B cell (primary cell): ENCODE data around the gene PSMD9. TPM values are rescaled to one million over a fixed set of nuclear protein-coding genes. Genes with fewer than 3 reads are reported as not detected.

Experiments used
- ATAC-seq: fragments of 200-7000 bp; cut with Tn5 transposase; one replicate; pipeline ENCODE4 v1.10.0; 2021; ENCODE audit warnings: low read depth, mild to moderate bottlenecking, moderate number of reproducible peaks, moderate library complexity
- CTCF ChIA-PET: fragments of 350-600 bp; sonication (Branson Sonifier 250); formaldehyde crosslinking; loops from one replicate; lab custom pipeline; 2021; ENCODE audit warnings: antibody characterized with exemption, inconsistent platforms; lab: Charles Lee
- POLR2A ChIA-PET: fragments of 350-600 bp; sonication (Branson Sonifier 250); formaldehyde crosslinking; loops from one replicate; lab custom pipeline; 2021; ENCODE audit warnings: antibody characterized with exemption; lab: Charles Lee
- DNase-seq: peaks from one replicate; pipeline ENCODE4 v3.0.0; 2013
- H2AFZ ChIP-seq: 2 replicates; pipeline ENCODE4 v1.6.1; 2012; ENCODE audit warnings: mild to moderate bottlenecking, low read depth, low read length; ENCODE audit not compliant: insufficient read depth, poor library complexity, severe bottlenecking
- H3K27ac ChIP-seq, 2 donors: 1 replicate in 1 of 2; 2 replicates in 1 of 2; pipeline ENCODE4 v1.5.1; 2012 to 2013; ENCODE audit warnings: low read length in 2 of 2, mild to moderate bottlenecking in 2 of 2, moderate library complexity in 1 of 2
- H3K27me3 ChIP-seq, 4 experiments: fragments of 200-600 bp in 1 of 4; sonication (generic) in 1 of 4; replicated peaks in 1 of 4; 1 replicate in 2 of 4; 2 replicates in 2 of 4; pipeline versions ENCODE4 v1.6.1 to v1.7.0; 2013 to 2016; ENCODE audit warnings: low read length in 3 of 4, mild to moderate bottlenecking in 2 of 4, mixed read lengths in 1 of 4, moderate library complexity in 1 of 4; ENCODE audit not compliant: insufficient read depth in 4 of 4, control insufficient read depth in 3 of 4; ENCODE audit errors: control extremely low read depth in 1 of 4
- H3K36me3 ChIP-seq, 2 experiments: replicated peaks in 1 of 2; 1 replicate in 1 of 2; 2 replicates in 1 of 2; pipeline versions ENCODE4 v1.6.1 to v1.7.1; 2013; ENCODE audit warnings: low read length in 1 of 2; ENCODE audit not compliant: insufficient read depth in 2 of 2, control insufficient read depth in 1 of 2; ENCODE audit errors: control extremely low read depth in 1 of 2, extremely low read depth in 1 of 2
- H3K4me1 ChIP-seq, 2 donors: fragments of 200-600 bp in 1 of 2; sonication (generic) in 1 of 2; 1 replicate in 1 of 2; 2 replicates in 1 of 2; pipeline versions ENCODE4 v1.5.1 to v1.6.1; 2013 to 2017; ENCODE audit warnings: low read length in 2 of 2; ENCODE audit not compliant: control insufficient read depth in 2 of 2, insufficient read depth in 2 of 2
- H3K4me2 ChIP-seq: replicated peaks from 2 replicates; pipeline ENCODE3; 2012; ENCODE audit warnings: mild to moderate bottlenecking, low read depth, low read length; ENCODE audit not compliant: poor library complexity, severe bottlenecking
- H3K4me3 ChIP-seq, 5 experiments: fragments of 200-600 bp in 1 of 5; sonication (generic) in 1 of 5; 1 replicate in 3 of 5; 2 replicates in 2 of 5; pipeline versions ENCODE4 v1.5.1 to v1.7.0; 2011 to 2016; ENCODE audit warnings: low read length in 4 of 5, mild to moderate bottlenecking in 4 of 5, low read depth in 2 of 5, control low read depth in 1 of 5, moderate library complexity in 1 of 5; ENCODE audit not compliant: insufficient read depth in 1 of 5; ENCODE audit errors: control extremely low read depth in 1 of 5, extremely low read depth in 1 of 5
- H3K79me2 ChIP-seq: fragments of 200-600 bp; sonication (generic); one replicate; pipeline ENCODE4 v1.6.0; 2016; ENCODE audit warnings: low read length; ENCODE audit not compliant: control insufficient read depth, insufficient read depth
- H3K9ac ChIP-seq: fragments of 200-600 bp; sonication (generic); 2 replicates; pipeline ENCODE4 v1.6.1; 2017; ENCODE audit warnings: mild to moderate bottlenecking, low read length, moderate library complexity
- H3K9me3 ChIP-seq, 3 donors: one replicate each; pipeline versions ENCODE4 v1.6.1 to v1.7.1; 2013; ENCODE audit warnings: low read length in 2 of 3; ENCODE audit not compliant: control insufficient read depth in 2 of 3, insufficient read depth in 1 of 3; ENCODE audit errors: control extremely low read depth in 1 of 3
- H4K20me1 ChIP-seq: 2 replicates; pipeline ENCODE4 v1.6.0; 2012; ENCODE audit warnings: mild to moderate bottlenecking, low read length; ENCODE audit not compliant: insufficient read depth, control insufficient read depth, poor library complexity, severe bottlenecking
- H3K27ac Mint-ChIP-seq: one replicate; pipeline ENCODE4 v1.8.0; 2021; ENCODE audit warnings: mixed read lengths
- H3K27me3 Mint-ChIP-seq: one replicate; pipeline ENCODE4 v1.8.0; 2021; ENCODE audit warnings: mixed read lengths
- H3K4me1 Mint-ChIP-seq: one replicate; pipeline ENCODE4 v1.8.0; 2021; ENCODE audit warnings: mixed read lengths
- H3K4me3 Mint-ChIP-seq: one replicate; pipeline ENCODE4 v1.8.0; 2021; ENCODE audit warnings: mixed read lengths
- H3K9me3 Mint-ChIP-seq: one replicate; pipeline ENCODE4 v1.8.0; 2022; ENCODE audit warnings: mixed read lengths; ENCODE audit not compliant: insufficient read depth
- EZH2 ChIP-seq: IDR thresholded peaks from 2 replicates; pipeline ENCODE4 v1.6.1; 2012; ENCODE audit warnings: borderline replicate concordance, low read depth, mild to moderate bottlenecking, moderate library complexity, low read length; ENCODE audit not compliant: insufficient read depth, poor library complexity, severe bottlenecking
- WGBS: methylation state at CpG from one replicate; pipeline ENCODE4 v1.1.5; 2013; ENCODE audit warnings: missing lambda C conversion rate; ENCODE audit not compliant: insufficient coverage; 5-methylcytosine and 5-hydroxymethylcytosine counted together
- intact Hi-C: fragments of 100-400 bp; cut with micrococcal nuclease; formaldehyde crosslinking; loops from one replicate; pipeline ENCODE4 v1.10.0; 2022
- polyA plus RNA-seq: library from polyadenylated mRNA; depleted of rRNA; stranded (reverse); fragments of >200 nt; gene quantifications from 2 replicates; pipeline ENCODE4 v1.2.3, GENCODE V29; 2012
- total RNA-seq, 2 donors: library from RNA; stranded (reverse); fragments of 120-200 nt in 1 of 2; gene quantifications; 1 replicate in 1 of 2; 2 replicates in 1 of 2; pipeline versions ENCODE4 v1.2.3 to v1.2.4, GENCODE V29; 2013 to 2022
- TF ChIP-seq, protein P1 (sequence below): fragments of 200-600 bp; IDR thresholded peaks from one replicate; pipeline ENCODE4 v1.8.0; 2022; ENCODE audit warnings: antibody characterized with exemption, mild to moderate bottlenecking

The PSMD9 gene
- total and polyA plus RNA-seq, 2 donors (not counting 1 experiment from before 2014, with no cell fraction given), result 37.1 to 83.4 TPM

DNA sequence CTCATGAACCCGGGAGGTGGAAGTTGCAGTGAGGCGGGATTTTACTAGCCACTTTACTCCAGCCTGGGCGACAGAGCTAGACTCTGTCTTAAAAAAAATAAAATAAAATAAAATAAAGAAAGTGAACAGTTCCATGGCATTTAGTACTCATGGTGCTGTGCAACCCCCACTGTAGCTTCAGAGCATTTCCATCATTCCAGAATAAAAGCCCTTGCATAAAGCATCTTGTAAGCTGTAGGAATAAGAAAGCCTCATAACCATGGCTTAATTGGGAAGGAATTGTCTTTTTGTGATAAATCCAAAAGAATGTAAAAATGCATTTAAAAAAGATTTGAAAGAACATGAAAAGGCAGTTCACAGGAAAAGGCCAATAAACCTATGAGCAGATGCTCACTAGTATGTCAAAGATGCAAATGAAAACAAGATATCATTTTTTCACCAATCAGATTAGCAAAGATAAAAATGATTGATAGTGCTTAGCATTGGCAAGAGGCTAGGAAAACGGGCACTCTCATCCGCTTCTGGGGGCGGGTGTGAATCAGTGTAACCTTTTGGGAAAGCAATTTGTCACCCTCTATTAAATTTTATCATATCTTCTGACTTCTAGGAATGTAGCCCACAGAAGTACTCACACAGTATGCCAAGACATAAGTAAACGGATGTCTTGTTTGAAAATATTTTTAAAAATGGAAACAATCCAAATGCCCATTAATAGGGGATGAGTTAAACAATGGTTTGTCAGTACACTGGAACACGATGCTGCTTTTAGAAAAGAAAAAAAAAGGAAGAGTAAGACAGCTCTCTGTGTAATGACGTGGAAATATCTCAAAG is 76.4 kb downstream of the PSMD9 start:
- intact Hi-C loops, result no loop called here
- Histone ChIP-seq H3K27me3 (no peaks in the 10 kb centered on the region), H3K9me3 (no peaks in the 10 kb centered on the region), H2AFZ (no peak overlapping the region), H3K9ac (no peak overlapping the region), H3K27ac (no peak overlapping the region), H3K79me2 (no peaks in the 10 kb centered on the region), H3K4me2 (no peak overlapping the region), H3K36me3 (no peaks in the 10 kb centered on the region), H3K4me3 (no peak overlapping the region), H4K20me1 (no peaks in the 10 kb centered on the region), H3K4me1 (peaks cover 12 to 15% of the 10 kb centered on the region in 2 donors)
- Mint-ChIP-seq H3K4me1 (peaks cover 26% of the 10 kb centered on the region), H3K4me3 (no peak overlapping the region), H3K27ac (no peak overlapping the region), H3K9me3 (no peaks in the 10 kb centered on the region), H3K27me3 (no peaks in the 10 kb centered on the region)
- DNase-seq (no peak), ATAC-seq (no peak)
- TF ChIP-seq EZH2, result no peak
- TF ChIP-seq, protein P1, sequence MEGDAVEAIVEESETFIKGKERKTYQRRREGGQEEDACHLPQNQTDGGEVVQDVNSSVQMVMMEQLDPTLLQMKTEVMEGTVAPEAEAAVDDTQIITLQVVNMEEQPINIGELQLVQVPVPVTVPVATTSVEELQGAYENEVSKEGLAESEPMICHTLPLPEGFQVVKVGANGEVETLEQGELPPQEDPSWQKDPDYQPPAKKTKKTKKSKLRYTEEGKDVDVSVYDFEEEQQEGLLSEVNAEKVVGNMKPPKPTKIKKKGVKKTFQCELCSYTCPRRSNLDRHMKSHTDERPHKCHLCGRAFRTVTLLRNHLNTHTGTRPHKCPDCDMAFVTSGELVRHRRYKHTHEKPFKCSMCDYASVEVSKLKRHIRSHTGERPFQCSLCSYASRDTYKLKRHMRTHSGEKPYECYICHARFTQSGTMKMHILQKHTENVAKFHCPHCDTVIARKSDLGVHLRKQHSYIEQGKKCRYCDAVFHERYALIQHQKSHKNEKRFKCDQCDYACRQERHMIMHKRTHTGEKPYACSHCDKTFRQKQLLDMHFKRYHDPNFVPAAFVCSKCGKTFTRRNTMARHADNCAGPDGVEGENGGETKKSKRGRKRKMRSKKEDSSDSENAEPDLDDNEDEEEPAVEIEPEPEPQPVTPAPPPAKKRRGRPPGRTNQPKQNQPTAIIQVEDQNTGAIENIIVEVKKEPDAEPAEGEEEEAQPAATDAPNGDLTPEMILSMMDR, result no peak
- ChIA-PET POLR2A (interaction anchor here (0.6 kb wide), 1 partner anchor 15 kb away, joined by 3 read pairs; no protein-coding TSS in a partner anchor), CTCF (interaction anchor here (0.7 to 1.4 kb wide), 3 partner anchors 46 to 159 kb away, joined by 3 read pairs; partner anchors contain the start of gene CFAP251)
- WGBS, result no CpG with 5 or more reads among the region's 9 CpGs

DNA sequence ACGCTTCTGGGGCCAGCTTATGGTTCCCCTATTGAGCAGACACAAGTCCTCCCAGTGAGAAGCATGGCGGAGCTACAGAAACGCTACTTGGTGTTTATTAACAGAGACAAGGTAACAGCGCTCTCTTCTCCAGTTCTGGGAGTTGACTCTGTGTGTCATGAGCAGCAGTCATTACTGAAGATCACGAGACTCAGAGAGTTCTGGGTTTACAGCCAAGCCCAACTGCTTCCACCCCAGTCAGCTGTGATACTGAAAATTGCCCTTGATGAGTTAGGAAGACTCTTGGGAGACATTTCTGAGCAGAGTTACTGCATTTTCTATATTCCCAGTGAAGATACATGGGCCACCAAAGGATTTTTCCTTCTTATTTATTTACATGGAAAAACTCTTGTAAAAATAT is 78.4 kb downstream of the PSMD9 start:
- H3K27me3 Mint-ChIP-seq, result no peaks in the 10 kb centered on the region

More for the DNA sequence above, 78.4 kb downstream of the PSMD9 start:
- ChIA-PET POLR2A (interaction anchor here (0.7 kb wide), 1 partner anchor 64 kb away, joined by 6 read pairs; no protein-coding TSS in a partner anchor), CTCF (no interaction called here)
- Histone ChIP-seq H3K4me3 (no peak overlapping the region), H3K9me3 (no peaks in the 10 kb centered on the region), H3K27ac (no peak overlapping the region), H4K20me1 (no peaks in the 10 kb centered on the region), H2AFZ (no peak overlapping the region), H3K36me3 (no peaks in the 10 kb centered on the region), H3K27me3 (no peaks in the 10 kb centered on the region), H3K4me1 (peaks cover 12 to 15% of the 10 kb centered on the region in 2 donors), H3K4me2 (no peak overlapping the region), H3K79me2 (no peaks in the 10 kb centered on the region), H3K9ac (no peak overlapping the region)
- no peaks in the 10 kb centered on the region for H3K9me3 Mint-ChIP-seq
- 100% methylated on average over 3 of the region's 5 CpGs for WGBS
- peaks cover 28% of the 10 kb centered on the region for H3K4me1 Mint-ChIP-seq
- ATAC-seq, result no peak
- intact Hi-C loops, result no loop called here
- H3K27ac Mint-ChIP-seq, result no peak overlapping the region
- TF ChIP-seq, protein P1, result no peak
- no peak for TF ChIP-seq EZH2
- no peak overlapping the region for H3K4me3 Mint-ChIP-seq
- no peak for DNase-seq
